B cell (primary cell): ENCODE measurements around the gene PCDH9.

Experiments used
- CTCF ChIP-seq: fragments of 200-600 bp; IDR thresholded peaks from one replicate; pipeline ENCODE4 v1.8.0; 2022; ENCODE audit warnings: antibody characterized with exemption, mild to moderate bottlenecking
- EZH2 ChIP-seq: IDR thresholded peaks from 2 replicates; pipeline ENCODE4 v1.6.1; 2012; ENCODE audit warnings: borderline replicate concordance, low read depth, mild to moderate bottlenecking, moderate library complexity, low read length; ENCODE audit not compliant: insufficient read depth, poor library complexity, severe bottlenecking

- TF ChIP-seq CTCF (no peak), EZH2 (no peak)
Observed at GRCh38 chr13:66665991-66666390, 564.1 kb downstream of the PCDH9 start.
